Measurements from ENCODE around the gene HNRNPU. TPM values are rescaled to one million over a fixed set of nuclear protein-coding genes. Genes with fewer than 3 reads are reported as not detected.

Gene HNRNPU
- total and polyA plus RNA-seq, 2 of the 13 experiments (the other 11 are each of a cell fraction or from before 2014, with no cell fraction given), result 101 to 508 TPM

DNA sequence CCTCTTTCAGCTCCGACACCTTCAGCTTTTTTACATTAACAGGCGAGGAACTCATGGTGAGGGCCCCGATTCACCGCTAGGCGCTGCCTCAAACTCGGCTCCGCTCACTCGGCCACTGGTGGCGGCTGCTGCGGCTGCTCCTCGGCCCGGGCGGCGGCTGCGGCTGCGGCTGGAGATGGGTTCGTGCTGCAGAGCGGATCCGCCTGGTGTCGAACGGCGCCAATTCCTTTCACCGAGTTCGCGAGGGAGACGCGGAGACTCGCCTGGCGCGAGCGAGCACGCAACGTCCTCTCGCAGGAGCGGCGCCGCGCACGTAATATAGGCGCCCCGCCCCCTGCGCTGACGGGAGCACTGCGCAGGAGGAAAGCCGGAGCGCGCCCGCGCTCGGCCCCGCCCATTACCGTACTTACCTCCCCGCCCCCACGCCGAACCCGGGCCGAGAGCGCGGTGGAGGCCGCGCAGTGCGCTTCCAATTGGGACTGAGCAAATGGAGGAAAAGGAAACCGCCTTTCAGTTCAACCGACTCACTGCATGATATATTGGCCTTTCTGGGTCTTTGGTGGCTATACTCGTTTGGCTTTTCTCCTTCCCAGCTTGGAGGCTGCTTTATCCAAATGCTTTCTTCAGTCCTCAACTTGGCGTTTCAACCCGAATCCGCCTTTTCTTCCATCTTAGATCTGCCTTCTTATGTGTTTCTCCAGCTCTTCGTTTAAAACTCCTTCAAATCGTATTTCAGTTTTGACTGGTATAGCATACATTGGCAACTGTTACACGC, at the start of gene HNRNPU (continued):
- TF ChIP-seq, protein P1, sequence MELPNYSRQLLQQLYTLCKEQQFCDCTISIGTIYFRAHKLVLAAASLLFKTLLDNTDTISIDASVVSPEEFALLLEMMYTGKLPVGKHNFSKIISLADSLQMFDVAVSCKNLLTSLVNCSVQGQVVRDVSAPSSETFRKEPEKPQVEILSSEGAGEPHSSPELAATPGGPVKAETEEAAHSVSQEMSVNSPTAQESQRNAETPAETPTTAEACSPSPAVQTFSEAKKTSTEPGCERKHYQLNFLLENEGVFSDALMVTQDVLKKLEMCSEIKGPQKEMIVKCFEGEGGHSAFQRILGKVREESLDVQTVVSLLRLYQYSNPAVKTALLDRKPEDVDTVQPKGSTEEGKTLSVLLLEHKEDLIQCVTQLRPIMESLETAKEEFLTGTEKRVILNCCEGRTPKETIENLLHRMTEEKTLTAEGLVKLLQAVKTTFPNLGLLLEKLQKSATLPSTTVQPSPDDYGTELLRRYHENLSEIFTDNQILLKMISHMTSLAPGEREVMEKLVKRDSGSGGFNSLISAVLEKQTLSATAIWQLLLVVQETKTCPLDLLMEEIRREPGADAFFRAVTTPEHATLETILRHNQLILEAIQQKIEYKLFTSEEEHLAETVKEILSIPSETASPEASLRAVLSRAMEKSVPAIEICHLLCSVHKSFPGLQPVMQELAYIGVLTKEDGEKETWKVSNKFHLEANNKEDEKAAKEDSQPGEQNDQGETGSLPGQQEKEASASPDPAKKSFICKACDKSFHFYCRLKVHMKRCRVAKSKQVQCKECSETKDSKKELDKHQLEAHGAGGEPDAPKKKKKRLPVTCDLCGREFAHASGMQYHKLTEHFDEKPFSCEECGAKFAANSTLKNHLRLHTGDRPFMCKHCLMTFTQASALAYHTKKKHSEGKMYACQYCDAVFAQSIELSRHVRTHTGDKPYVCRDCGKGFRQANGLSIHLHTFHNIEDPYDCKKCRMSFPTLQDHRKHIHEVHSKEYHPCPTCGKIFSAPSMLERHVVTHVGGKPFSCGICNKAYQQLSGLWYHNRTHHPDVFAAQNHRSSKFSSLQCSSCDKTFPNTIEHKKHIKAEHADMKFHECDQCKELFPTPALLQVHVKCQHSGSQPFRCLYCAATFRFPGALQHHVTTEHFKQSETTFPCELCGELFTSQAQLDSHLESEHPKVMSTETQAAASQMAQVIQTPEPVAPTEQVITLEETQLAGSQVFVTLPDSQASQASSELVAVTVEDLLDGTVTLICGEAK (IDR thresholded peaks at IDR 0.05), result no peak
- TF ChIP-seq, protein P1 (CRISPR knock-in tag; IDR thresholded peaks at IDR 0.05), result peak; percentile 44; the same call in 1 of the 2 replicates
- TF ChIP-seq CEBPG (CRISPR knock-in tag; IDR thresholded peaks at IDR 0.05) (0 out of 2 replicates have a peak, but pooled peaks have one; percentile 42), ZNF788 (CRISPR knock-in tag; IDR thresholded peaks at IDR 0.05; ENCODE audit: borderline replicate concordance) (peak; percentile 86; the same call in 1 of the 2 replicates), CAMTA2 (CRISPR knock-in tag; IDR thresholded peaks at IDR 0.05; ENCODE audit: borderline replicate concordance) (no peak), NFKBIZ (CRISPR knock-in tag; IDR thresholded peaks at IDR 0.05) (peak; percentile 94; the same call in 1 of the 2 replicates), THYN1 (CRISPR knock-in tag; IDR thresholded peaks at IDR 0.05; ENCODE audit: borderline replicate concordance, low read depth) (no peak), ASH2L (IDR thresholded peaks at IDR 0.05; ENCODE audit: insufficient read length, low read depth, low read length) (peak; percentile 63), MXI1 (IDR thresholded peaks at IDR 0.05; ENCODE audit: borderline replicate concordance, low read depth, low read length) (peak; percentile 84; the same call in 1 of the 3 replicates), ZNF235 (CRISPR knock-in tag; IDR thresholded peaks at IDR 0.05; ENCODE audit: borderline replicate concordance) (no peak; the same call in 1 of the 2 replicates)
- TF ChIP-seq, protein P2, sequence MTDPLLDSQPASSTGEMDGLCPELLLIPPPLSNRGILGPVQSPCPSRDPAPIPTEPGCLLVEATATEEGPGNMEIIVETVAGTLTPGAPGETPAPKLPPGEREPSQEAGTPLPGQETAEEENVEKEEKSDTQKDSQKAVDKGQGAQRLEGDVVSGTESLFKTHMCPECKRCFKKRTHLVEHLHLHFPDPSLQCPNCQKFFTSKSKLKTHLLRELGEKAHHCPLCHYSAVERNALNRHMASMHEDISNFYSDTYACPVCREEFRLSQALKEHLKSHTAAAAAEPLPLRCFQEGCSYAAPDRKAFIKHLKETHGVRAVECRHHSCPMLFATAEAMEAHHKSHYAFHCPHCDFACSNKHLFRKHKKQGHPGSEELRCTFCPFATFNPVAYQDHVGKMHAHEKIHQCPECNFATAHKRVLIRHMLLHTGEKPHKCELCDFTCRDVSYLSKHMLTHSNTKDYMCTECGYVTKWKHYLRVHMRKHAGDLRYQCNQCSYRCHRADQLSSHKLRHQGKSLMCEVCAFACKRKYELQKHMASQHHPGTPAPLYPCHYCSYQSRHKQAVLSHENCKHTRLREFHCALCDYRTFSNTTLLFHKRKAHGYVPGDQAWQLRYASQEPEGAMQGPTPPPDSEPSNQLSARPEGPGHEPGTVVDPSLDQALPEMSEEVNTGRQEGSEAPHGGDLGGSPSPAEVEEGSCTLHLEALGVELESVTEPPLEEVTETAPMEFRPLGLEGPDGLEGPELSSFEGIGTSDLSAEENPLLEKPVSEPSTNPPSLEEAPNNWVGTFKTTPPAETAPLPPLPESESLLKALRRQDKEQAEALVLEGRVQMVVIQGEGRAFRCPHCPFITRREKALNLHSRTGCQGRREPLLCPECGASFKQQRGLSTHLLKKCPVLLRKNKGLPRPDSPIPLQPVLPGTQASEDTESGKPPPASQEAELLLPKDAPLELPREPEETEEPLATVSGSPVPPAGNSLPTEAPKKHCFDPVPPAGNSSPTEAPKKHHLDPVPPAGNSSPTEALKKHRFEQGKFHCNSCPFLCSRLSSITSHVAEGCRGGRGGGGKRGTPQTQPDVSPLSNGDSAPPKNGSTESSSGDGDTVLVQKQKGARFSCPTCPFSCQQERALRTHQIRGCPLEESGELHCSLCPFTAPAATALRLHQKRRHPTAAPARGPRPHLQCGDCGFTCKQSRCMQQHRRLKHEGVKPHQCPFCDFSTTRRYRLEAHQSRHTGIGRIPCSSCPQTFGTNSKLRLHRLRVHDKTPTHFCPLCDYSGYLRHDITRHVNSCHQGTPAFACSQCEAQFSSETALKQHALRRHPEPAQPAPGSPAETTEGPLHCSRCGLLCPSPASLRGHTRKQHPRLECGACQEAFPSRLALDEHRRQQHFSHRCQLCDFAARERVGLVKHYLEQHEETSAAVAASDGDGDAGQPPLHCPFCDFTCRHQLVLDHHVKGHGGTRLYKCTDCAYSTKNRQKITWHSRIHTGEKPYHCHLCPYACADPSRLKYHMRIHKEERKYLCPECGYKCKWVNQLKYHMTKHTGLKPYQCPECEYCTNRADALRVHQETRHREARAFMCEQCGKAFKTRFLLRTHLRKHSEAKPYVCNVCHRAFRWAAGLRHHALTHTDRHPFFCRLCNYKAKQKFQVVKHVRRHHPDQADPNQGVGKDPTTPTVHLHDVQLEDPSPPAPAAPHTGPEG (CRISPR knock-in tag; IDR thresholded peaks at IDR 0.05), result peak; percentile 38; the same call in 1 of the 2 replicates

Measured in HepG2 (cell line).